ENCODE measurements around the gene ZXDC.

The ZXDC gene

DNA sequence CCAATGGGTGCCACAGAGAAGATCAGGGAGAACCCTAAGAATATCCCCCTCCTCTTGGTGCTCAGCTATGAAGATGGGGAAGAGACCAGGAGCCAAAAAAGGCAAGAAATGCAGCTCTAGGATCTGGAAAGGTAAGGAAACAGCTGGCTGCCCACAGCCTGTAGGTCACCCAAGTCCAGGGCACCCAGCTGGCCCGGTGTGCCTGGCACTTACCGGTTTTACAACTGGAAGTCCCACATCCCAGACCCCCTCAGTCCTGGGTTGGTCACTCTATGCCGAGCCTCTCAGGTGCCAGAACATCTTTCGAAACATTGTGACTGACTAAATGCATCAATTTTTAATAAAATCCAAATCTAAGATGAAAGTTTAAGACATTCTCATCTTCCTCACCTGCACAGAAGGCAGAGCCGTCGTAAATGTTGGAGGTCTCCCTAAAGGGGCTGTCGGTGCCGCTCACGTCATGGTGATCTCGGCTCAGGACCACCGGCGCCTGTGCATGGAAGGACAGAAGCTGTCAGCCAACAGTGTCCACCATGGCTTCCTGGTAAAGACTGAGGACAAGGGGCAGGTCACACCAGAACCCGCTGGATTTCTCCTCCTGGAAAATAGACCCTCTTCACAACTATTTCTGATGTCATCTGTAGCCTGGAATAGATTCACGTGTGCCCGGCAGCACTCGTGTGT lies 13.3 kb upstream of the ZXDC start:
- no peak for DNase-seq

DNA sequence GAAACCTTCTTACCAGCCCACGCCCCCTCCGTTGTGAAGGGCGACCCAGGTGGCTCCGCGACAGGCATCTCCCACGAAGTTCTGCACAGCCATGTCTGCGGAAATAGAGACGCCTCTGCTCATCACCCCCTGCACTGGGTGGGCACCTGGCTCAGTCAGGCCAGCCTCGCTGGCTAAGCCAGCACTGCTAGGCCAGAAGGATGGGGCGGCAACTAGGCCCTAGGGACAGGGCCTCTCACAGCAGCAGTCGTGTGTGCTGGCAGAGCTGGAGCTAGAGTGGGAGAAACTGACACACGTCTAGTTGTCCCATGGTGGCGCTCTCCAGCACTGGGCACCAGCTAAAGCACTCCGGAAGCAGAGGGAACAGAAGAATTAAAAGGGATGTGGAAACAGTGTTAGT lies 12.5 kb upstream of the ZXDC start:
- no peak for DNase-seq

GRCh38 chr3:126487151-126487771 lies 11.6 kb upstream of the ZXDC start:
- no peak for DNase-seq

DNA sequence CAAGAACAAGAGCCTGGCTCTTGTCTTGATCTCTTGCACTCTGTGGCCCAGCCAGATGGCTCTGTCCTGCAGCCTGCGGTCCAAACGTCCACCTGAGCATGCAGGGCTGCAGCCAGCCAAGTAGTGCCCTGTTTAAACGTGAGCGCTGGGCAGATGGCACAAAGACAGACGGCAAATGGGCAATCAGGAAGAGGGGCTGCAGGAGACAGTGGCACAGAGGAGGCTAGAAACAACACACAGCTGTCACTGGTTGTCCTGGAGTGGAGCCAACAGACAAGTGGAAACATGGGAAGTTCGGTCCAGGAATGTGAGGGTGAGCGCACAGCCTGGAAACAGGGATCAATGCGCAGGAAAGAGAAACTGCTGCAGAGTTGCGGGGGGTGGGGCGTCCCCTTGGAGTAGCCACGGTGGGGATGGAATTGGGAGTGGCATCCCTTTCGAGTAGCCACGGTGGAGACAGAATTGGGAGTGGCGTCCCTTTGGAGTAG lies 10.7 kb upstream of the ZXDC start:
- no peak for DNase-seq

DNA sequence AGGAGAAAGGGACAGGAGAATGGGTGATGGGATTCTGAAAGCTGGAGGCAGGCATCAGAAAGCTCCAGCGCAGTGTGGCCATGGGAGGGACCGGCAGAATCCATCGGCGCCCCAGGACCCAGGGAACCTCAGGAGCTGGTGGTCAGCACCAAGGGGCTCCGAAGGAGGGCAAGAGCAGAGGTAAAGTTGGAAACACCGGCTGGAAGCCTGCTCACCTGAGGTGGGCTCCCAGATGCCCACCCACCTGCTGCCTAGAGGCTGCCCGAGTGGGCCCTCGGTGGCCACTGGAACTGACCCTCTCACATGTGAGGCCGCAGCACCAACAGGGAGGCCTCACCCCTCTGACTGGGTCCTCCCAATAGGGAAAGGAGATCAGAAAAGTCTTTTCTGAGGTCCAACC lies 10.3 kb upstream of the ZXDC start:
- no peak for DNase-seq

DNA sequence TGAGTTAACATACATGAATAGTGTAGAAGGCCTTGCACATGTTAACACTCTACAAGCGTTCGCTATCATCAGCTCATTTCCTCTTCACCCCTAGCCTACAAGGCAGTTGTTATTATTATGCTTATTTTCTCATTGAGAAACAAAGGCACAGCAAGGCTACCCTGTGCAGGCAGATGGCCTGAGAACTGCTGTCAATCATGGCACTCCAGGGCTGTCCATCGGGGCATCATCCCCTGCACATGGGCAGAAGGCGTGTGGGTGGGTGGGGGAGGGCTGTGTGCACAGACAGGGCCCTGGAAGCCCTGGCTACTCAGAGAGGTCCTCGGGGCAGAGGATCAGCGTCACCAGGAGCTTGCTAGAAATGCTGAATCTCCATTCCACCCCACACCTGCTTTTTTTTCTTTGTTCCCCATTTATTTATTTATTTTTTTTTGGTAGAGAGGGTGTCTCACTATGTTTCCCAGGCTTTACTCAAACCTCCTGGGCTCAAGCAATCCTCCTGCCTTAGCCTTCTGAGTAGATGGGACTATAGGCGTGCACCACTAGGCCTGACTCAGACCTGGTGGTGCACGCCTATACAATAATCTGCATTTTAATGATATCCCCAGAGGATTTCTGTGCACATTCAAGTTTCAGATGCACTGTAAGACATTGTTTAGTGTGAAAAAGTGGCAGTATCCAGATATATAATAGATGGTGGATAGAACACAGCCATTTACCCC lies 9.6 kb upstream of the ZXDC start:
- DNase-seq, result no peak

DNA sequence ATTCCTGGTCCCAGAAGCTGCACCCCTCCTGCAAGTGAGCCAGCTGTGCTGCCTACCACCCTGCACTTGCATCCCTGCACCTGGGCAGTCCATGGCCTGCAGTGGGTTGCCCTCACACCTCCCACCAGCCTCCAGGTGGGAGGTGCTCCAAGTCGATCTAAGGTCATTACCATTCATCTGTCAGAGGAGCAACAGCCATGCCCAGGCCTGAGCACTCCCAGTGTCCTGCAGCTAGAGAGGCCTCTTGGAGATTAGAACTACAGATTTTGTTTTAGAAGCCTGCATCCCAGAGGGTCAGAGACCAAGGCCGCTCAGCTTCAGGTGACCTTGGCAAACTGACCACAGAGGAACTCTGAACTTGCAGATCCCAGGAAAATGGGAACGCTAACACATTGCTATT lies 9.0 kb upstream of the ZXDC start:
- DNase-seq, result no peak

GRCh38 chr3:126484148-126484547 lies 8.5 kb upstream of the ZXDC start:
- DNase-seq, result no peak

GRCh38 chr3:126483321-126483761 lies 7.7 kb upstream of the ZXDC start:
- no peak for DNase-seq

- no peak for DNase-seq
These were observed 7.0 kb upstream of the ZXDC start for GRCh38 chr3:126482503-126483255.

DNA sequence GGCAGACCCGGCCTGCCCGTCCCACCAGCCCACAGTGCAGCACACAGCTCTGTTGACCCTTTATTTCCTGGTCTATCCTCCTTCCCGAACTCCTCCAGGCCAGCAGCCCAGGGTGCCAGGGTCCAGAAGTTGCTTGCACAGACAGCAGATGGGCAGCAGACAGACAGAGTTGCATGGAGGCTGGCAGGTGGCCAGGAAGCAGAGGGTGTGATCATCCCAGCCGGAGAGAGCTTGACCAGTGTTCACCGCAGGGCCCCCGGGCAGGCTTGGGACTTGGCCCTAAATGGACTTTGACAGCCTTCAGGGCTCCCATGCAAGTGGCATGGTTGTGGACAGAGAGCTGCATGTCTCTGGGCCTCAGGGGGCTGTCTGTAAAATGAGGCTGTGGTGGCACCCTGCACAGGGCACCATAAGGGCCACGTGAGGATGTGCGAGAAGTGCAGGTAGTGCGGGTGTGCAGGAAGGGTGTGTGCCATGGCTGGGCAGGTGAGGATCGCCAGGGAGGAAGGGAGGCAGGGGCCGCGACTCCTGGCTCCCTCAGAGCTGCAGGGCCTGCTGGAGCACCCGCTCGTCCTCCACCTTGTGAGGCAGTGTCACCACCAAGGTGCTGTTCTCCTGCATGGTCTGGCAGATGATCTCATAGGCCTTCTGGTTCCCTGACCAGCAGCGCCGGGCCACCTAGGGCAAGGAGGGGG lies 6.3 kb upstream of the ZXDC start:
- no peak for DNase-seq

- DNase-seq, result no peak
These were observed 5.2 kb upstream of the ZXDC start for GRCh38 chr3:126480861-126481260.

GRCh38 chr3:126480206-126480605 lies 4.5 kb upstream of the ZXDC start:
- no peak for DNase-seq

GRCh38 chr3:126479642-126480041 lies 4.0 kb upstream of the ZXDC start:
- no peak for DNase-seq

- DNase-seq, result no peak
These were observed 3.1 kb upstream of the ZXDC start for GRCh38 chr3:126478581-126479310.

GRCh38 chr3:126477061-126477380 lies 1.3 kb upstream of the ZXDC start:
- DNase-seq, result no peak

- DNase-seq, result no peak
These were observed 722 bp upstream of the ZXDC start for GRCh38 chr3:126476166-126477060.

DNA sequence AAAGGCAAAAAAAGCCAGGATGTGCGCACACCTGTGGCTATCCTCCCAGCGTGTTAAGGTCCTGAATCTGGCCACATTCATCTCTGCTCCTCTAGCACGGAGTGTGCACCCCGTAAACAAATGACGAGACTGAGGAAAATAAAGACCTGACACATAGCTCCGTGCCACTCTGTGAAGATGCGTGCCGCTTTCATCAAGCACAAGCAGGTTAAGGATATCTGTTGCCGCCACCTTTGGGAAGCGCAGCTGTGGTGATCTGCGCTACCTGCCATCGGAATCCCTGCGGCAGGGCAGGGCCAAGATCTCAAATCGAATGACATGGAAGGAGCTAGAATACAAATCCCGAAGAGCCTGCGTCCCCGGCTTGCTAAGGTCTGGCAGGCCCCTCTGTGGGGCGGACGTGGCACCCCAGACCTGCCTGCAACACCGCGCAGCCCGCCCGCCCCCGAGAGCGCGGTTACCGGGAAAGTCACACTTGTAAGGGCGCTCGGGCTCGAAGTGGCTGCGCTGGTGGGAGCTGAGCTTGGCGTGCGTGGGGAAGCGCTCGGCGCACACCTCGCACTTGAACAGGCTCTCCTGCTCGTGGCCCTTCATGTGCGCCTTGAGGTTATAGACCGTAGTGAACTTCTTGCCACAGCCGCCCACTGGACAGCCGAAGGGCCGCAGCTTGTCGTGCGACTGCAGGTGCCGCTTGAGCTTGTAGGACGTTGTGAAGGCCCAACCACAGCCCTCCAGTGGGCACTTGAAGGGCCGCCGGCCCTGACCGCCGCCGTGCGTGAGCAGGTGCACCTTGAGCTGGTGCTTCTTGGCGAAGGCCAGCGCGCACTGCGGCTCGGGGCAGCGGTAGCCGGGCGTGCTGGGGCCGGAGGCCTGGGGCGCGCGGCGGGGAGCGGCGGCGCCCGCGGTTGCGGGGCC lies 936 bp downstream of the ZXDC start:
- DNase-seq, result peak; percentile 45

DNA sequence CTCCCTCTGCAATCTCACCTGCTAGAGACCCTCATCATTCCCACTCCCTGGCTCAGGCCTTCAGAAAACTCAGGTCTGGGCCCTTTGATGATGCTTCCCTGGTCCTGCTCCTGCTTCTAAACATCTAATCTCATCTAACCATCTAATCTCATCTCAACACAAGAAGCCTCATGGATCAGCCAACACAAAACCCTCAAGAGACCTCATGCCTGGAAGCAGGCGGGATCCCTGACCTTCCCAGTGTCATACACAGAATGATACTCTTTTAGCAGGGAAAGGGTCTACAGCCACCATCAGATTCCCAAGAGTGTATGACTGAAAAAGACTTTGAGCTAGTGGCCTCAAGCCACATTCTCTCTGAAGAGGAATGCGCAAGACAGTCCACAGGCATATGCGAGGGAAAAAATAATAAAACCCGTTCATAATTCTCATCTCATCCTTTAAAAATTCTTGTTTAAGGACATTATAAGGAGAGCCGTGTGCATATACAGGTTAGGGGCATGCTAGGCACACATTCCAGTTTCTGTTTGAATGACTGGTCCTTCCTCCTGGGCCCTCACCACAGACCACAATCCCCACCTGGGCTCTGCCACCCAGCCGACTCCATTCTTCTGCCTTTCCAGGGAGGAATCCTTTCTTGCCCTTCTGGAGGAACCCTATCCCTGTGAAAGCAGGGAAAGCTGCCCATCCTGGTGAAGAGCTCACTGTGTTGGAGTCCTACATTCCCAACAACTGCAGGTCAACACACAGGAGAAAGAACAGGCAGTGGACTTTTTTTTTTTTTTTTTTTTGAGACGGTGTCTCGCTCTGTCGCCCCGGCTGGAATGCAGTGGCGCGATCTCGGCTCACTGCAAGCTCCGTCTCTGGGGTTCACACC lies 2.2 kb downstream of the ZXDC start:
- no peak for DNase-seq

All from CD4-positive, alpha-beta T cell treated with Interleukin-15 for 1 hour (primary cell).